22Rv1 (cell line): ENCODE measurements around the gene CKS1B.

ENCODE experiments used
- CTCF ChIP-seq: fragments of 450-650 bp; IDR thresholded peaks from 2 replicates; pipeline ENCODE4 v1.5.1; 2017; ENCODE audit warnings: mild to moderate bottlenecking
- ZFX ChIP-seq: fragments of 450-650 bp; IDR thresholded peaks from 2 replicates; pipeline ENCODE4 v1.6.1; 2017; ENCODE audit warnings: antibody characterized with exemption, borderline replicate concordance

- peak; percentile 20; the same call in 1 of the 2 replicates for TF ChIP-seq CTCF
- no peak for TF ChIP-seq ZFX
Observed at GRCh38 chr1:154988058-154988954, 13.8 kb downstream of the CKS1B start.
